Astrocyte (in vitro differentiated cells and primary cell): ENCODE results near the gene CDHR2. TPM values are rescaled to one million over a fixed set of nuclear protein-coding genes. Genes with fewer than 3 reads are reported as not detected.

ENCODE experiments used
- DNase-seq: peaks from one replicate; pipeline ENCODE4 v3.0.0-alpha.2; 2010; ENCODE audit warnings: low read depth
- FAIRE-seq: peaks from 2 replicates; lab custom pipeline; 2011; peaks lifted over from hg19 to GRCh38; lab: Jason Lieb, UNC
- H2AFZ ChIP-seq: 2 replicates; pipeline ENCODE4 v1.6.0; 2012; ENCODE audit warnings: low read depth, low read length, inconsistent platforms
- H3K27ac ChIP-seq: 2 replicates; pipeline ENCODE4 v1.5.1; 2011; ENCODE audit warnings: low read depth, low read length, inconsistent platforms
- H3K27me3 ChIP-seq: 2 replicates; pipeline ENCODE4 v1.6.0; 2011; ENCODE audit warnings: low read length, inconsistent platforms; ENCODE audit not compliant: insufficient read depth
- H3K36me3 ChIP-seq: 2 replicates; pipeline ENCODE4 v1.5.1; 2011; ENCODE audit warnings: low read length, inconsistent platforms; ENCODE audit not compliant: insufficient read depth
- H3K4me1 ChIP-seq: 2 replicates; pipeline ENCODE4 v1.5.1; 2011; ENCODE audit warnings: low read length, inconsistent platforms; ENCODE audit not compliant: insufficient read depth
- H3K4me2 ChIP-seq: 2 replicates; pipeline ENCODE4 v1.6.0; 2012; ENCODE audit warnings: low read length, inconsistent platforms
- H3K4me3 ChIP-seq: 2 replicates; pipeline ENCODE4 v1.5.1; 2011; ENCODE audit warnings: low read depth, mild to moderate bottlenecking, low read length, inconsistent platforms; ENCODE audit not compliant: insufficient read depth
- H3K79me2 ChIP-seq: 2 replicates; pipeline ENCODE4 v1.6.0; 2012; ENCODE audit warnings: mild to moderate bottlenecking, low read length, inconsistent platforms; ENCODE audit not compliant: insufficient read depth
- H3K9ac ChIP-seq: 2 replicates; pipeline ENCODE4 v1.6.0; 2012; ENCODE audit warnings: mild to moderate bottlenecking, low read length, inconsistent platforms
- H3K9me3 ChIP-seq: 2 replicates; pipeline ENCODE4 v1.5.1; 2012; ENCODE audit warnings: low read depth, mild to moderate bottlenecking, low read length, inconsistent platforms; ENCODE audit not compliant: insufficient read depth
- H4K20me1 ChIP-seq: 2 replicates; pipeline ENCODE4 v1.6.0; 2012; ENCODE audit warnings: low read length, inconsistent platforms; ENCODE audit not compliant: insufficient read depth
- H3K27ac Mint-ChIP-seq: one replicate; pipeline ENCODE4 v1.8.0; 2021; ENCODE audit warnings: mild to moderate bottlenecking, mixed read lengths; ENCODE audit not compliant: unreplicated experiment
- H3K27me3 Mint-ChIP-seq: one replicate; pipeline ENCODE4 v1.8.0; 2021; ENCODE audit warnings: low read depth, mixed read lengths; ENCODE audit not compliant: unreplicated experiment
- H3K36me3 Mint-ChIP-seq: one replicate; pipeline ENCODE4 v1.8.0; 2021; ENCODE audit warnings: low read depth, mixed read lengths; ENCODE audit not compliant: unreplicated experiment
- H3K4me1 Mint-ChIP-seq: one replicate; pipeline ENCODE4 v1.8.0; 2021; ENCODE audit warnings: low read depth, mixed read lengths; ENCODE audit not compliant: unreplicated experiment
- H3K4me3 Mint-ChIP-seq: one replicate; pipeline ENCODE4 v1.8.0; 2021; ENCODE audit warnings: mild to moderate bottlenecking, moderate library complexity, mixed read lengths; ENCODE audit not compliant: unreplicated experiment
- H3K9me3 Mint-ChIP-seq: one replicate; pipeline ENCODE4 v1.8.0; 2021; ENCODE audit warnings: mild to moderate bottlenecking, mixed read lengths; ENCODE audit not compliant: unreplicated experiment
- CTCF ChIP-seq: IDR thresholded peaks from 2 replicates; pipeline ENCODE4 v1.5.1; 2011; ENCODE audit warnings: low read depth, mild to moderate bottlenecking, inconsistent platforms, low read length, moderate library complexity; ENCODE audit not compliant: insufficient read depth
- EZH2 ChIP-seq: IDR thresholded peaks from 2 replicates; pipeline ENCODE4 v1.6.1; 2012; ENCODE audit warnings: mild to moderate bottlenecking, low read length, inconsistent platforms; ENCODE audit not compliant: insufficient read depth
- total RNA-seq: library from RNA; stranded (reverse); gene quantifications from 2 replicates; pipeline ENCODE4 v1.2.1, GENCODE V29; 2021

The CDHR2 gene
- total RNA-seq, 1 donor from 2014 or later: 0.43 TPM

GRCh38 chr5:176519810-176520720 lies 29.1 kb upstream of the CDHR2 start:
- H3K79me2 ChIP-seq: no peaks in the 10 kb centered on the region
- TF ChIP-seq CTCF (no peak), EZH2 (no peak)
- H3K4me1 ChIP-seq: no peaks in the 10 kb centered on the region
- Mint-ChIP-seq H3K27me3 (peaks cover 16% of the 10 kb centered on the region), H3K4me3 (no peak overlapping the region), H3K4me1 (no peaks in the 10 kb centered on the region), H3K9me3 (no peaks in the 10 kb centered on the region), H3K36me3 (no peaks in the 10 kb centered on the region), H3K27ac (no peak overlapping the region)
- H3K9ac ChIP-seq: no peak overlapping the region
- DNase-seq (no peak), FAIRE-seq (no peak)
- H3K27me3 ChIP-seq: no peaks in the 10 kb centered on the region
- no peaks in the 10 kb centered on the region for H3K9me3 ChIP-seq
- H4K20me1 ChIP-seq: no peaks in the 10 kb centered on the region
- no peak overlapping the region for H3K27ac ChIP-seq
- H3K4me2 ChIP-seq: no peak overlapping the region
- H3K36me3 ChIP-seq: no peaks in the 10 kb centered on the region
- no peak overlapping the region for H2AFZ ChIP-seq
- no peak overlapping the region for H3K4me3 ChIP-seq

GRCh38 chr5:176521286-176521685 lies 27.9 kb upstream of the CDHR2 start:
- Histone ChIP-seq H3K27me3 (no peaks in the 10 kb centered on the region), H3K4me1 (no peaks in the 10 kb centered on the region), H3K4me2 (no peak overlapping the region), H3K36me3 (no peaks in the 10 kb centered on the region), H3K9me3 (no peaks in the 10 kb centered on the region), H3K79me2 (no peaks in the 10 kb centered on the region), H2AFZ (no peak overlapping the region), H4K20me1 (no peaks in the 10 kb centered on the region), H3K9ac (no peak overlapping the region), H3K4me3 (no peak overlapping the region), H3K27ac (no peak overlapping the region)
- no peaks in the 10 kb centered on the region for H3K36me3 Mint-ChIP-seq
- no peak for DNase-seq
- no peaks in the 10 kb centered on the region for H3K9me3 Mint-ChIP-seq
- H3K27ac Mint-ChIP-seq: no peak overlapping the region
- no peaks in the 10 kb centered on the region for H3K4me1 Mint-ChIP-seq
- H3K4me3 Mint-ChIP-seq: no peak overlapping the region
- peaks cover 16% of the 10 kb centered on the region for H3K27me3 Mint-ChIP-seq
- FAIRE-seq: no peak
- no peak for TF ChIP-seq EZH2
- no peak for TF ChIP-seq CTCF
